Nephron progenitor cell (in vitro differentiated cells): ENCODE measurements around the gene HMGCS1.

Experiments
- DNase-seq: peaks from one replicate; pipeline ENCODE4 v3.0.0; 2021
- H3K27ac Mint-ChIP-seq: 2 replicates; pipeline ENCODE4 v1.8.0; 2021; ENCODE audit warnings: mild to moderate bottlenecking, moderate library complexity, mixed read lengths
- H3K27me3 Mint-ChIP-seq: 2 replicates; pipeline ENCODE4 v1.8.0; 2021; ENCODE audit warnings: mild to moderate bottlenecking, low read depth, mixed read lengths; ENCODE audit not compliant: poor library complexity
- H3K36me3 Mint-ChIP-seq: 2 replicates; pipeline ENCODE4 v1.8.0; 2021; ENCODE audit warnings: low read depth, mixed read lengths
- H3K4me1 Mint-ChIP-seq: 2 replicates; pipeline ENCODE4 v1.8.0; 2021; ENCODE audit warnings: mixed read lengths
- H3K4me3 Mint-ChIP-seq: 2 replicates; pipeline ENCODE4 v1.8.0; 2021; ENCODE audit warnings: mild to moderate bottlenecking, moderate library complexity, mixed read lengths
- H3K9me3 Mint-ChIP-seq: 2 replicates; pipeline ENCODE4 v1.8.0; 2021; ENCODE audit warnings: mild to moderate bottlenecking, moderate library complexity, mixed read lengths
- TF ChIP-seq, protein P1 (sequence below): fragments of 200-600 bp; sonication (generic); IDR thresholded peaks from 2 replicates; pipeline ENCODE4 v1.5.0; 2021; ENCODE audit warnings: antibody characterized with exemption

The HMGCS1 gene

DNA sequence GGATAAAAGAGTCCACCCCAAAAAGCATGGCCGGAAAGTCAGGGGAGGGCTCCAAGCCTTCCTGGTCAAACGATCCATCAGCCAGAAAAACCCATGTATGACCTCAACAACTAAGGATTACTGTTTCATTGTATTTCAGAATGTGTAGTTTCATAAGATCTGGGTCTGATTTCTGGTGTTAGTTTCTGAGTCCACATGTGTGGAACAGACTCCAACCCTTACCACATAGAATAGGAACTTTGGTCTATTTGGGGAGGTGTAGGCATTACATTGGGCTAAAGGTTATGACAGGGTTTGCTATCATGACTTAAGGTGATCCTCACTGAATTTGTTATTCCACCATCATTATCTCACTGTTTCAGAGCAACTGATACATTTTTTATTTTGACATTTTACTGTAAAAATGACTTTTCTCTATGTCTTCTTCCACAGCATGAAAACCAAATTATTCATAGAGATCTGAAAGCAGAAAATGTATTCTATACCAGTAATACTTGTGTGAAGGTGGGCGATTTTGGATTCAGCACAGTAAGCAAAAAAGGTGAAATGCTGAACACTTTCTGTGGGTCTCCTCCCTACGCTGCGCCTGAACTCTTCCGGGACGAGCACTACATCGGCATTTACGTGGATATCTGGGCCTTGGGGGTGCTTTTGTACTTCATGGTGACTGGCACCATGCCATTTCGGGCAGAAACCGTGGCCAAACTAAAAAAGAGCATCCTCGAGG is 33.5 kb downstream of the HMGCS1 start:
- Mint-ChIP-seq H3K36me3 (peaks cover under 1% of the 10 kb centered on the region), H3K4me3 (no peak overlapping the region), H3K27me3 (peaks cover 5% of the 10 kb centered on the region), H3K4me1 (no peaks in the 10 kb centered on the region), H3K27ac (no peak overlapping the region), H3K9me3 (no peaks in the 10 kb centered on the region)
- no peak for DNase-seq
- TF ChIP-seq, protein P1, sequence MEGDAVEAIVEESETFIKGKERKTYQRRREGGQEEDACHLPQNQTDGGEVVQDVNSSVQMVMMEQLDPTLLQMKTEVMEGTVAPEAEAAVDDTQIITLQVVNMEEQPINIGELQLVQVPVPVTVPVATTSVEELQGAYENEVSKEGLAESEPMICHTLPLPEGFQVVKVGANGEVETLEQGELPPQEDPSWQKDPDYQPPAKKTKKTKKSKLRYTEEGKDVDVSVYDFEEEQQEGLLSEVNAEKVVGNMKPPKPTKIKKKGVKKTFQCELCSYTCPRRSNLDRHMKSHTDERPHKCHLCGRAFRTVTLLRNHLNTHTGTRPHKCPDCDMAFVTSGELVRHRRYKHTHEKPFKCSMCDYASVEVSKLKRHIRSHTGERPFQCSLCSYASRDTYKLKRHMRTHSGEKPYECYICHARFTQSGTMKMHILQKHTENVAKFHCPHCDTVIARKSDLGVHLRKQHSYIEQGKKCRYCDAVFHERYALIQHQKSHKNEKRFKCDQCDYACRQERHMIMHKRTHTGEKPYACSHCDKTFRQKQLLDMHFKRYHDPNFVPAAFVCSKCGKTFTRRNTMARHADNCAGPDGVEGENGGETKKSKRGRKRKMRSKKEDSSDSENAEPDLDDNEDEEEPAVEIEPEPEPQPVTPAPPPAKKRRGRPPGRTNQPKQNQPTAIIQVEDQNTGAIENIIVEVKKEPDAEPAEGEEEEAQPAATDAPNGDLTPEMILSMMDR: no peak

DNA sequence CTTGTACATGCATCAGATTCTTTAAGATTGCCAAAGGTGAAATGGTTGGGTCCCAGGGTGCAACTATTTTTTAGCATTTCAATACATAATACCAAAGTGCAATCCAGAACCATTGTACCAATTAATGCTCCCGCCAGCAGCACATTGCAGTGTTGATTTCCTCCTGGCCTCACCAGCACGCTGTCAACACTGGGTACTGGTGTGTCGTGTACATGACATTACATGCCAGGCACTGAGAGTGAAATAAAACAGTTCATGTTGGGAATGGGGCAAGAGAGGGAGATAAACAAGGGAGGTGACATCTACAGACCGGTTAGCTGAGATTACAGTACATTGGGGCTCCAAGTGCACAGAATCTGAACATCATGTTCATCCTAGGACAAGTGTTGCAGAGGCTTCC is 37.8 kb downstream of the HMGCS1 start:
- Mint-ChIP-seq H3K27me3 (peaks cover 9% of the 10 kb centered on the region), H3K9me3 (no peaks in the 10 kb centered on the region), H3K4me3 (no peak overlapping the region), H3K4me1 (no peaks in the 10 kb centered on the region), H3K27ac (no peak overlapping the region), H3K36me3 (no peaks in the 10 kb centered on the region)
- DNase-seq: no peak
- TF ChIP-seq, protein P1: no peak

DNA sequence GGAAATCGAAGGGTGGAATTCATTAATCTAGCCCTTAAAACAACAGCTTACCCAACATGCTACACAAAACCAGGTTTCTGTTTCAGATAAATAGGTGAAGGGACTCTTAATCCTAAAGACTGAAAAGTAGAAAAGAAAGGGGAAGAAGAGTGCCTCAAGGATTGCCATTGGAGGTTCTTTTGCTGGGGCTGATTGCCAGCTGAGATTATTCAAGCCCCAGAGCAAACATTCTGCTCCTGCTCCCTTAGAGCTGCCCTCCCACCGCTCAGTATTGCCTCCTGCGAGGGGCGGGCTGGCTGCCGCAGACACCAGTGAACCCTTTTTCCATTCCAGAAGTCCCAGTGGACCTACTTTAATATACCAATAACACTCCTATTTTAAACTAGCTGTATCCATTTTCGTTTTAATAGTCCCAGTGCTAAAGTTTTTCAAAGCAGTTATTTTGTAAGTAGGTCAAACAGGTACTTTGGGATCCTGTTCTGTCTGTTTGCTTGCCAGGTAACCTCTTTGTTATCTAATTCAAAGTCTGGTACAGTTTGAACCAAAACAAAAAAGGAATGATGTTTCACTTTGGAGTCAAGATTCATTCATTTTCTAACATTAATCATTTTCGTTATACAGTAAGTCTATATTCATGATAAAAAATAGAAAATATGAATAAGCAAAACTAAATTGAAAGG is 38.6 kb downstream of the HMGCS1 start:
- no peaks in the 10 kb centered on the region for H3K36me3 Mint-ChIP-seq
- H3K9me3 Mint-ChIP-seq: peaks cover 4% of the 10 kb centered on the region
- no peak overlapping the region for H3K4me3 Mint-ChIP-seq
- no peak overlapping the region for H3K27ac Mint-ChIP-seq
- no peaks in the 10 kb centered on the region for H3K4me1 Mint-ChIP-seq
- TF ChIP-seq, protein P1: no peak
- peaks cover 9% of the 10 kb centered on the region for H3K27me3 Mint-ChIP-seq
- DNase-seq: no peak

- Mint-ChIP-seq H3K36me3 (no peaks in the 10 kb centered on the region), H3K4me1 (no peaks in the 10 kb centered on the region), H3K27ac (peak overlapping the region; percentile 5), H3K9me3 (peaks cover 4% of the 10 kb centered on the region), H3K4me3 (no peak overlapping the region), H3K27me3 (peaks cover 5% of the 10 kb centered on the region)
- TF ChIP-seq, protein P1: no peak
- DNase-seq: no peak
Observed at GRCh38 chr5:43273552-43273951, 39.7 kb downstream of the HMGCS1 start.

- DNase-seq: no peak
- no peaks in the 10 kb centered on the region for H3K4me1 Mint-ChIP-seq
- peaks cover 6% of the 10 kb centered on the region for H3K36me3 Mint-ChIP-seq
- H3K27me3 Mint-ChIP-seq: peaks cover 3% of the 10 kb centered on the region
- H3K27ac Mint-ChIP-seq: no peak overlapping the region
- H3K9me3 Mint-ChIP-seq: peaks cover 24% of the 10 kb centered on the region
- TF ChIP-seq, protein P1: no peak
- H3K4me3 Mint-ChIP-seq: no peak overlapping the region
Observed at GRCh38 chr5:43270645-43271044, 42.6 kb downstream of the HMGCS1 start.
